Fibroblast of mammary gland (primary cell): ENCODE data around the gene CFD.

Experiments used
- DNase-seq: peaks from one replicate; pipeline ENCODE4 v3.0.0-alpha.2; 2010; ENCODE audit warnings: low read depth
- H3K4me3 ChIP-seq: 2 replicates; pipeline ENCODE4 v1.5.1; 2011; ENCODE audit warnings: low read depth, mild to moderate bottlenecking, low read length, moderate library complexity; ENCODE audit not compliant: control insufficient read depth
- TF ChIP-seq, protein P1 (sequence below): conservative IDR thresholded peaks from 2 replicates; pipeline ENCODE4 v1.5.1; 2011; ENCODE audit warnings: low read depth, low read length, inconsistent platforms; ENCODE audit not compliant: control insufficient read depth, insufficient read depth

Gene CFD

DNA sequence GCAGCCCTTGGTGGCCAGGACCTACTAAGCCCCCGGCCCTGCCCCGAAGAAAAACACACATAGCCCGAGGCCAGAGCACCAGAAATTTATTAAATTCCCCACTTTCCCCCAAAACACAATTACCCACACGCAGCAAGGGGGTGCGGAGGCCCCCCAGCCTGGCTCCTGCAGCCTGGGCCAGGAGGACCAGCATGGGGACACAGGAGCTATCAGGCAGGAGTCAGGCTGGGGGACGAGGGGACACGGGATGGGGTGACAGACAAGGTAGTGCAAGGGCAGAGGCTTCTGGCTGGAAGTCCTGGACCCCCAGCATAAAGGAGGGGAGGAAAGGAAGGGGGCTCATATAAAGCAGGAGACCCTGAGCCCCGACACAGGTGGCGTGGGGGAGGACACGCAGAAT lies 37.0 kb downstream of the CFD start:
- H3K4me3 ChIP-seq: no peak overlapping the region
- TF ChIP-seq, protein P1, sequence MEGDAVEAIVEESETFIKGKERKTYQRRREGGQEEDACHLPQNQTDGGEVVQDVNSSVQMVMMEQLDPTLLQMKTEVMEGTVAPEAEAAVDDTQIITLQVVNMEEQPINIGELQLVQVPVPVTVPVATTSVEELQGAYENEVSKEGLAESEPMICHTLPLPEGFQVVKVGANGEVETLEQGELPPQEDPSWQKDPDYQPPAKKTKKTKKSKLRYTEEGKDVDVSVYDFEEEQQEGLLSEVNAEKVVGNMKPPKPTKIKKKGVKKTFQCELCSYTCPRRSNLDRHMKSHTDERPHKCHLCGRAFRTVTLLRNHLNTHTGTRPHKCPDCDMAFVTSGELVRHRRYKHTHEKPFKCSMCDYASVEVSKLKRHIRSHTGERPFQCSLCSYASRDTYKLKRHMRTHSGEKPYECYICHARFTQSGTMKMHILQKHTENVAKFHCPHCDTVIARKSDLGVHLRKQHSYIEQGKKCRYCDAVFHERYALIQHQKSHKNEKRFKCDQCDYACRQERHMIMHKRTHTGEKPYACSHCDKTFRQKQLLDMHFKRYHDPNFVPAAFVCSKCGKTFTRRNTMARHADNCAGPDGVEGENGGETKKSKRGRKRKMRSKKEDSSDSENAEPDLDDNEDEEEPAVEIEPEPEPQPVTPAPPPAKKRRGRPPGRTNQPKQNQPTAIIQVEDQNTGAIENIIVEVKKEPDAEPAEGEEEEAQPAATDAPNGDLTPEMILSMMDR: no peak
- DNase-seq: no peak

GRCh38 chr19:896999-897398 lies 37.5 kb downstream of the CFD start:
- TF ChIP-seq, protein P1: no peak
- no peak for DNase-seq
- H3K4me3 ChIP-seq: no peak overlapping the region

DNA sequence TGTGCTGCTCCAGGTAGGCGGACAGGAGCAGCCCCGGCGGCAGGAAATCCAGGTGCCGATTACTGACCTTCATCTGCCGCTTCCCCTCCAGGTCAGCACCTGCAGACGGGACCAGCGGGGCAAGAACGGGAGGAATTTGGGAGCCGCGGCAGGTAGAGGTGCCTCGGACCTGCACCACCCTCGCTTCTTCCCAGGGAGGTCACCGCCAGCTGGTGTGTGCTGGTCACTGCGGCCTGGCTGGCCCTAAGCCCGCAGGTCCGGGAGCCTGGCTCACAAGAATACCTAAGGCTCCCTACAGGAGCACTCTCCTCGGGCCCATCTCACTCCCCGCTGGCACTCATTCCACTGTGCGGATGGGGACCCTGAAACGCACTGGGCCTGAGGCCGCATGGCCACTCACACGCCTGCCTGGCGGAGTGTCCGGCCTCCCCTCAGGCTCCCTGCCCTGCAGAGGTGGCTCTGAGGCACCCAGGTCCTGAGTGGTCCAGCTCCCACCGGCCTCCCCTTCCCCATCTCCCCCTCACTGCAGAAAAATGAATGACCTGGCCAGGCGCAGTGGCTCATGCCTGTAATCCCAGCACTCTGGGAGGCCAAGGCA lies 38.1 kb downstream of the CFD start:
- no peak for DNase-seq
- TF ChIP-seq, protein P1: no peak
- H3K4me3 ChIP-seq: no peak overlapping the region

GRCh38 chr19:898663-899062 lies 39.2 kb downstream of the CFD start:
- no peak overlapping the region for H3K4me3 ChIP-seq
- TF ChIP-seq, protein P1: no peak
- DNase-seq: no peak

- DNase-seq: no peak
- TF ChIP-seq, protein P1: no peak
- H3K4me3 ChIP-seq: no peak overlapping the region
These were observed 40.0 kb downstream of the CFD start for GRCh38 chr19:899336-900042.

GRCh38 chr19:900043-900301 lies 40.5 kb downstream of the CFD start:
- no peak overlapping the region for H3K4me3 ChIP-seq
- DNase-seq: no peak
- TF ChIP-seq, protein P1: no peak
